ENCODE results near the gene DYNLL1. TPM values are rescaled to one million over a fixed set of nuclear protein-coding genes. Genes with fewer than 3 reads are reported as not detected.
"Not testable (repeated sequence)": the region's sequence is repeated elsewhere in the genome, so short reads cannot be mapped to it uniquely, and the experiment has no call there.

The DYNLL1 gene
- polyA plus RNA-seq, 4 donors, result 492 to 541 (median 519) TPM

- DNase-seq (ENCODE audit: low read depth in 4 of 4, low spot score in 3 of 4), result no peak
Observed at GRCh38 chr12:120504587-120504986, 8.7 kb downstream of the DYNLL1 start.

- no peak for DNase-seq (ENCODE audit: low read depth in 4 of 4, low spot score in 3 of 4)
Observed at GRCh38 chr12:120508537-120508936, 12.6 kb downstream of the DYNLL1 start.

- DNase-seq (ENCODE audit: low read depth in 4 of 4, low spot score in 3 of 4), result no peak
Observed at GRCh38 chr12:120514002-120514401, 18.1 kb downstream of the DYNLL1 start.

GRCh38 chr12:120515496-120515895 lies 19.6 kb downstream of the DYNLL1 start:
- DNase-seq (ENCODE audit: low read depth in 4 of 4, low spot score in 3 of 4), result no peak

GRCh38 chr12:120519324-120519723 lies 23.4 kb downstream of the DYNLL1 start:
- not testable (repeated sequence) for DNase-seq (ENCODE audit: low read depth in 4 of 4, low spot score in 3 of 4)

- DNase-seq (ENCODE audit: low read depth in 4 of 4, low spot score in 3 of 4), result no peak
Observed at GRCh38 chr12:120522568-120522967, 26.7 kb downstream of the DYNLL1 start.

GRCh38 chr12:120528861-120529525 lies 33.1 kb downstream of the DYNLL1 start, which contains the start of gene COQ5:
Gene COQ5, minus strand, starts transcription at chr12:120529158. Its CDS starts 17 bp downstream, at chr12:120529141.
- peak; percentile 86 to 90 (median 90) for DNase-seq (ENCODE audit: low read depth in 4 of 4, low spot score in 3 of 4)

- DNase-seq (ENCODE audit: low read depth in 4 of 4, low spot score in 3 of 4), result peak in 2 of 4 donors; percentile 26 to 32
Observed at GRCh38 chr12:120529641-120530417, 33.9 kb downstream of the DYNLL1 start.

- not testable (repeated sequence) for DNase-seq (ENCODE audit: low read depth in 4 of 4, low spot score in 3 of 4)
Observed at GRCh38 chr12:120530418-120530761, 34.5 kb downstream of the DYNLL1 start.

GRCh38 chr12:120532701-120533238 lies 36.9 kb downstream of the DYNLL1 start:
- no peak for DNase-seq (ENCODE audit: low read depth in 4 of 4, low spot score in 3 of 4)

- peak; percentile 87 to 93 (median 88) for DNase-seq (ENCODE audit: low read depth in 4 of 4, low spot score in 3 of 4)
Observed at GRCh38 chr12:120534203-120534702, 38.3 kb downstream of the DYNLL1 start, which contains the start of gene RNF10. Gene RNF10, plus strand, starts transcription at chr12:120534356. Its CDS starts 456 bp downstream, at chr12:120534812.

- DNase-seq (ENCODE audit: low read depth in 4 of 4, low spot score in 3 of 4), result peak in 2 of 4 donors; percentile 27 to 45
Observed at GRCh38 chr12:120534703-120535655, 39.1 kb downstream of the DYNLL1 start.

GRCh38 chr12:120536064-120536791 lies 40.3 kb downstream of the DYNLL1 start:
- DNase-seq (ENCODE audit: low read depth in 4 of 4, low spot score in 3 of 4), result no peak

GRCh38 chr12:120537856-120538220 lies 41.9 kb downstream of the DYNLL1 start:
- DNase-seq (ENCODE audit: low read depth in 4 of 4, low spot score in 3 of 4), result no peak

GRCh38 chr12:120538281-120539156 lies 42.6 kb downstream of the DYNLL1 start:
- no peak for DNase-seq (ENCODE audit: low read depth in 4 of 4, low spot score in 3 of 4)

GRCh38 chr12:120539303-120539702 lies 43.4 kb downstream of the DYNLL1 start:
- DNase-seq (ENCODE audit: low read depth in 4 of 4, low spot score in 3 of 4), result no peak

- no peak for DNase-seq (ENCODE audit: low read depth in 4 of 4, low spot score in 3 of 4)
Observed at GRCh38 chr12:120540445-120540844, 44.5 kb downstream of the DYNLL1 start.

- no peak for DNase-seq (ENCODE audit: low read depth in 4 of 4, low spot score in 3 of 4)
Observed at GRCh38 chr12:120542166-120542565, 46.3 kb downstream of the DYNLL1 start.

- DNase-seq (ENCODE audit: low read depth in 4 of 4, low spot score in 3 of 4), result no peak
Observed at GRCh38 chr12:120544691-120545090, 48.8 kb downstream of the DYNLL1 start.
